GM12873 (cell line): ENCODE results near the gene DRICH1.

ENCODE experiments used
- CTCF ChIP-seq: IDR thresholded peaks from 2 replicates; pipeline ENCODE4 v1.5.1; 2012; ENCODE audit warnings: low read depth, mild to moderate bottlenecking, moderate library complexity, low read length, control low read depth; ENCODE audit not compliant: insufficient read depth; ENCODE audit errors: missing control alignments

DRICH1 gene

GRCh38 chr22:23613193-23613972 is 18.7 kb downstream of the DRICH1 start:
- TF ChIP-seq CTCF: no peak

GRCh38 chr22:23609983-23610781 is 21.9 kb downstream of the DRICH1 start:
- no peak for TF ChIP-seq CTCF

- TF ChIP-seq CTCF: no peak
Measured at GRCh38 chr22:23608583-23608982, 23.5 kb downstream of the DRICH1 start.

GRCh38 chr22:23606204-23607131 is 25.7 kb downstream of the DRICH1 start:
- TF ChIP-seq CTCF: no peak

- TF ChIP-seq CTCF: no peak
Measured at GRCh38 chr22:23604939-23605712, 27.0 kb downstream of the DRICH1 start.

- no peak for TF ChIP-seq CTCF
Measured at GRCh38 chr22:23603266-23603665, 28.9 kb downstream of the DRICH1 start.
